H1 (cell line): ENCODE results near the gene COPZ2. TPM values are rescaled to one million over a fixed set of nuclear protein-coding genes. Genes with fewer than 3 reads are reported as not detected.

Experiments used
- ATF2 ChIP-seq: IDR thresholded peaks from 2 replicates; pipeline ENCODE4 v1.6.1; 2012; ENCODE audit warnings: low read length, inconsistent platforms
- BACH1 ChIP-seq: IDR thresholded peaks from 2 replicates; pipeline ENCODE4 v1.6.1; 2012; ENCODE audit warnings: low read length, improper control_type of control experiment
- BRCA1 ChIP-seq: IDR thresholded peaks from 2 replicates; pipeline ENCODE4 v1.6.1; 2012; ENCODE audit warnings: low read depth, low read length, improper control_type of control experiment
- CHD7 ChIP-seq: fragments of 300-600 bp; sonication (generic); IDR thresholded peaks from 2 replicates; pipeline ENCODE4 v1.7.1; 2012; ENCODE audit warnings: low read length, moderate library complexity, mild to moderate bottlenecking, inconsistent platforms; ENCODE audit not compliant: insufficient replicate concordance
- EGR1 ChIP-seq: IDR thresholded peaks from 2 replicates; pipeline ENCODE4 v1.6.1; 2011; ENCODE audit warnings: low read depth, low read length, borderline replicate concordance
- KDM4A ChIP-seq: IDR thresholded peaks from one replicate; pipeline ENCODE4 v1.7.1; 2012; ENCODE audit warnings: low read depth, mild to moderate bottlenecking, moderate library complexity, low read length, inconsistent platforms; ENCODE audit not compliant: severe bottlenecking
- SRF ChIP-seq: IDR thresholded peaks from 2 replicates; pipeline ENCODE4 v1.6.1; 2011; ENCODE audit warnings: mild to moderate bottlenecking, low read depth, low read length, moderate library complexity
- TBP ChIP-seq: IDR thresholded peaks from 2 replicates; pipeline ENCODE4 v1.6.1; 2011; ENCODE audit warnings: low read depth, low read length, improper control_type of control experiment
- polyA plus RNA-seq, 7 experiments: library from polyadenylated mRNA; depleted of rRNA in 3 of 7; stranded (reverse) in 5 of 7; unstranded in 2 of 7; fragments of >200 nt in 5 of 7; fragments of 200-250 nt in 2 of 7; gene quantifications; 1 replicate in 5 of 7; 2 replicates in 1 of 7; 4 replicates in 1 of 7; pipeline versions ENCODE4 v1.2.1 to v1.2.3, GENCODE V29; 2011 to 2013; ENCODE audit warnings: missing spikeins in 2 of 7, mixed read lengths in 2 of 7
- total RNA-seq: library from RNA; stranded (reverse); fragmentation: NEBNext Ultra II Directional; extraction: Animal tissue kit (Norgen Biotek cat#: 25700); gene quantifications from 2 replicates; pipeline ENCODE4 v1.2.1, GENCODE V29; 2021

Gene COPZ2
- total and polyA plus RNA-seq, 2 of the 8 experiments (the other 6 are each of a cell fraction or from before 2014, with no cell fraction given): 0.24 TPM; not detected in 1

GRCh38 chr17:48054238-48055185 is 16.9 kb upstream of the COPZ2 start (continued):
- TF ChIP-seq CHD7: no peak
- no peak; the same call in 1 of the 2 replicates for TF ChIP-seq ATF2
- no peak for TF ChIP-seq BACH1
- TF ChIP-seq TBP: peak; percentile 64
- TF ChIP-seq EGR1: no peak
- no peak for TF ChIP-seq BRCA1
- no peak for TF ChIP-seq KDM4A
- no peak for TF ChIP-seq SRF
